Urinary bladder (tissue), 4 donors: Measurements from ENCODE around the gene SHANK3. TPM values are rescaled to one million over a fixed set of nuclear protein-coding genes. Genes with fewer than 3 reads are reported as not detected.

Experiments used
- DNase-seq: peaks from one replicate; pipeline ENCODE4 v3.0.0-alpha.2; 2015; ENCODE audit errors: extremely low spot score
- H3K27ac ChIP-seq: one replicate; pipeline ENCODE4 v1.5.1; 2013; ENCODE audit warnings: low read depth, mild to moderate bottlenecking, moderate library complexity
- H3K36me3 ChIP-seq: one replicate; pipeline ENCODE4 v1.6.1; 2013; ENCODE audit warnings: mild to moderate bottlenecking, moderate library complexity; ENCODE audit not compliant: insufficient read depth
- H3K4me1 ChIP-seq: one replicate; pipeline ENCODE4 v1.6.1; 2013; ENCODE audit warnings: mild to moderate bottlenecking, moderate library complexity; ENCODE audit not compliant: insufficient read depth
- H3K4me3 ChIP-seq: one replicate; pipeline ENCODE4 v1.5.1; 2013; ENCODE audit warnings: low read depth, low read length
- WGBS: extraction: QIAGEN DNeasy Blood & Tissue Kit; methylation state at CpG from one replicate; pipeline ENCODE4 v1.1.7; 2013; 5-methylcytosine and 5-hydroxymethylcytosine counted together
- polyA plus RNA-seq: library from polyadenylated mRNA; stranded (reverse); fragments of 200-250 nt; gene quantifications from one replicate; pipeline ENCODE4 v1.2.3, GENCODE V29; 2013
- total RNA-seq: library from RNA; depleted of rRNA; stranded (reverse); fragments of >200 nt; gene quantifications from one replicate; pipeline ENCODE4 v1.2.3, GENCODE V29; 2014
- donor health status: healthy with polysubstance abuse.
- donor health status: healthy.

Gene SHANK3
- total and polyA plus RNA-seq, 2 donors, result 8.1 to 18.5 TPM

- Histone ChIP-seq H3K4me3 (no peak overlapping the region), H3K36me3 (no peaks in the 10 kb centered on the region), H3K4me1 (no peaks in the 10 kb centered on the region), H3K27ac (no peak overlapping the region)
- no peak for DNase-seq
- 81% methylated on average over 20 of the region's 20 CpGs for WGBS
These were observed 30.4 kb downstream of the SHANK3 start for GRCh38 chr22:50702821-50703725.

GRCh38 chr22:50703726-50704509, 31.3 kb downstream of the SHANK3 start:
- Histone ChIP-seq H3K27ac (no peak overlapping the region), H3K36me3 (no peaks in the 10 kb centered on the region), H3K4me3 (no peak overlapping the region), H3K4me1 (no peaks in the 10 kb centered on the region)
- no peak for DNase-seq
- 91% methylated on average over 36 of the region's 36 CpGs for WGBS

- Histone ChIP-seq H3K27ac (no peak overlapping the region), H3K4me3 (no peak overlapping the region), H3K4me1 (no peaks in the 10 kb centered on the region), H3K36me3 (no peaks in the 10 kb centered on the region)
- 85% methylated on average over 37 of the region's 37 CpGs for WGBS
- no peak for DNase-seq
These were observed 32.0 kb downstream of the SHANK3 start for GRCh38 chr22:50704510-50705218.

GRCh38 chr22:50705219-50705691, 32.6 kb downstream of the SHANK3 start:
- no peaks in the 10 kb centered on the region for H3K4me1 ChIP-seq
- no peak overlapping the region for H3K4me3 ChIP-seq
- no peaks in the 10 kb centered on the region for H3K36me3 ChIP-seq
- DNase-seq, result peak; percentile 59
- no peak overlapping the region for H3K27ac ChIP-seq
- WGBS, result 19% methylated on average over 23 of the region's 23 CpGs

GRCh38 chr22:50705851-50706351, 33.3 kb downstream of the SHANK3 start:
- Histone ChIP-seq H3K4me3 (no peak overlapping the region), H3K36me3 (no peaks in the 10 kb centered on the region), H3K4me1 (no peaks in the 10 kb centered on the region), H3K27ac (no peak overlapping the region)
- DNase-seq, result no peak
- WGBS, result 90% methylated on average over 27 of the region's 27 CpGs

- no peak overlapping the region for H3K27ac ChIP-seq
- no peak for DNase-seq
- 94% methylated on average over 14 of the region's 14 CpGs for WGBS
These were observed 34.0 kb downstream of the SHANK3 start for GRCh38 chr22:50706481-50707125.

GRCh38 chr22:50708474-50708873, 35.9 kb downstream of the SHANK3 start:
- DNase-seq, result no peak
- no peaks in the 10 kb centered on the region for H3K36me3 ChIP-seq
- H3K4me3 ChIP-seq, result no peak overlapping the region
- no peaks in the 10 kb centered on the region for H3K4me1 ChIP-seq
- WGBS, result 97% methylated on average over 3 of the region's 3 CpGs
- no peak overlapping the region for H3K27ac ChIP-seq

More at GRCh38 chr22:50706481-50707125, 34.0 kb downstream of the SHANK3 start:
- Histone ChIP-seq H3K4me3 (no peak overlapping the region), H3K4me1 (no peaks in the 10 kb centered on the region), H3K36me3 (no peaks in the 10 kb centered on the region)

- no peaks in the 10 kb centered on the region for H3K4me1 ChIP-seq
- no peak for DNase-seq
- no peak overlapping the region for H3K27ac ChIP-seq
- 93% methylated on average over 6 of the region's 6 CpGs for WGBS
- H3K4me3 ChIP-seq, result no peak overlapping the region
- no peaks in the 10 kb centered on the region for H3K36me3 ChIP-seq
These were observed 36.4 kb downstream of the SHANK3 start for GRCh38 chr22:50708996-50709395.

- H3K4me3 ChIP-seq, result no peak overlapping the region
- H3K36me3 ChIP-seq, result no peaks in the 10 kb centered on the region
- 85% methylated on average over 6 of the region's 6 CpGs for WGBS
- H3K27ac ChIP-seq, result no peak overlapping the region
- no peaks in the 10 kb centered on the region for H3K4me1 ChIP-seq
- DNase-seq, result no peak
These were observed 37.6 kb downstream of the SHANK3 start for GRCh38 chr22:50710221-50710620.

GRCh38 chr22:50710886-50711285, 38.3 kb downstream of the SHANK3 start:
- no peaks in the 10 kb centered on the region for H3K4me1 ChIP-seq
- no peak overlapping the region for H3K4me3 ChIP-seq
- H3K27ac ChIP-seq, result no peak overlapping the region
- DNase-seq, result no peak
- no peaks in the 10 kb centered on the region for H3K36me3 ChIP-seq
- WGBS, result 98% methylated on average over 38 of the region's 38 CpGs

GRCh38 chr22:50711446-50712340, 39.1 kb downstream of the SHANK3 start:
- Histone ChIP-seq H3K36me3 (no peaks in the 10 kb centered on the region), H3K4me3 (no peak overlapping the region), H3K27ac (no peak overlapping the region), H3K4me1 (no peaks in the 10 kb centered on the region)
- no peak for DNase-seq
- WGBS, result 87% methylated on average over 16 of the region's 16 CpGs

GRCh38 chr22:50712341-50713007, 39.9 kb downstream of the SHANK3 start:
- Histone ChIP-seq H3K4me3 (no peak overlapping the region), H3K27ac (no peak overlapping the region), H3K4me1 (no peaks in the 10 kb centered on the region), H3K36me3 (no peaks in the 10 kb centered on the region)
- DNase-seq, result no peak
- WGBS, result 88% methylated on average over 9 of the region's 9 CpGs
